DMS53 (cell line): ENCODE data around the gene MROH2B.
"Not testable (repeated sequence)": the region's sequence is repeated elsewhere in the genome, so short reads cannot be mapped to it uniquely, and the experiment has no call there.

Experiments
- DNase-seq: peaks from one replicate; lab custom pipeline; 2025; lab: John Stamatoyannopoulos, UW

The MROH2B gene

DNA sequence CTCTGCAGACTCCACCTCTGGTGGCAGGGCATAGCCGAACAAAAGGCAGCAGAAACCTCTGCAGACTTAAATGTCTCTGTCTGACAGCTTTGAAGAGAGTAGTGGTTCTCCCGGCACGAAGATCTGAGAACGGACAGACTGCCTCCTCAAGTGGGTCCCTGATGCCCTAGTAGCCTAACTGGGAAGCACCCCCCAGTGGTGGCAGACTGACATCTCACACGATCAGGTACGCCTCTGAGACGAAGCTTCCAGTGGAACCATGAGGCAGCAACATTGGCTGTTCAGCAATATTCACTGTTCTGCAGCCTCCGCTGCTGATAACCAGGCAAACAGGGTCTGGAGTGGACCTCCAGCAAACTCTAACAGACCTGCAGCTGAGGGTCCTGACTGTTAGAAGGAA is 48.5 kb downstream of the MROH2B start:
- DNase-seq, result not testable (repeated sequence)

DNA sequence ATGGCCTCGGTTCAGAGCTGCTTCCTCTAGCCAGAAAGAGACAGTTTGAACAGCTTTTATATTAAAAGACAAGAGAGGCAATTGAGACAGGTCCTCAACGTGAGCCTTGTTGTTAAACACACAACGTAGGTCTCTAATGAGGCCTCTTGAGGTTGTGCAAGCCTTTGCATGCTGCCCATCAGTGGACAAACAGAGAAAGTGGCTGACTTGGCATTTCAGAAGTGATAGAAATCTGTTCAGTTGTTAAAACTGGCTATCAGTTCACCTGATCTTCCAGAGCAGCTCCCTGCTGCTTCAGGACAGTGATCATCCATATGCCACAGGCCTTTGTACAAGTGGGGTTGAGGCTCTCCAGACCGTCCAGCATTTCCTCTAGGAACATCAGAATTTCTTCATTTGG is 58.8 kb downstream of the MROH2B start:
- DNase-seq, result no peak

DNA sequence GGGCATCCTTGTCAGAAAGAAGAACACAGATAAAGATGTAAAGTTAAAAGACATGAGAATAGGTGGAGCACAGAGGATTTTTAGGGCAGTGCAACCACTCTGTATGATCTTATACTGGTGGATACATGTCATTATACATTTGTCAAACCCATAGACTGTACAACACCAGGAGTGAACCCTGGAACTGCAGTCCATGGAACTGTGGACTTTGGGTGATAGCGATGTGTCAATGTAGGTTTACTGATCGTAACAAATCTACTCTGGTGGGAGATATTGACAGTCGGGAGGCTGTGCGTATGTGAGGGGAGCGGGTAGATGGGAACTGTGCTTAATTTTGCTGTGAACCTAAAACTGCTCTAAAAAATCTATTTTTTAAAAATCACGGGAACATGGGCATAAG is 60.6 kb downstream of the MROH2B start:
- no peak for DNase-seq

DNA sequence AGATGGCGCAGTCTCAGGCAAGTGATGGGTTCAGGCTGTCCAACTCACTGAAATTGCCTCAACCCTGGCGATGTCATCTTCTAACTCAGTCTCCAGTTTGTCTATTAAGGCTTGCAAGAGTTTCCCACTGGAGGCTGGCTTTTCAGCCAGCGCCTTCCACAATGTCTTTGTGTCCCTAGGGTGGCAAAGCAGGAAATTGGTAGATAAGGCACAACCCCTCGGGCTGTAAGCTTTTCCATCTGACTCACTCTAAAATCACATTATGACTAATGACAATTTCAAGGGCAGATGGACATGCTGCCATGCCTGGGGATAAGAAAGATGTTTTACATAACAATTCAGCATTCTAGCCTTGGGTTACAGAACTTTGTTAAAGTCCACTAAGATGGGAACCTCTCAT is 61.9 kb downstream of the MROH2B start:
- DNase-seq, result peak; percentile 5

DNA sequence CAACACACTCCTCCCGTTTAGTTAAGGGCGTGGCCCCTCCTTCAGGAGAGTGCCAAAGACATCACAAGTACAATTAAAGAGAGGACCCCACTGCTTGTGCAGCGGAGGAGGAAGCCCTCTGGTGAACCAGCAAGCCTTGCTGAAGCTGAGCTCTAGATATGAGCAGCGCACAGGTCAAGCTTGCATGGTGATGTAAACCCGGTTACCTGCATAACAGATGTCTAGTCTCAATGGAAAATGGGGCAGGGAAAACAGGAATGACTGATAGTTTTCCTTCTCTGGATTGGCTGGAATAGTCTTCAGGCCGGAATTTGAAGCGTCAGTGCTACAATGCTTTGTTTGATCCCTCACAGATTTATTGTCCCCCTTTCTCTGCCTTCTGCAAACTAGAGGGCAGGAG is 66.2 kb downstream of the MROH2B start:
- DNase-seq, result no peak

DNA sequence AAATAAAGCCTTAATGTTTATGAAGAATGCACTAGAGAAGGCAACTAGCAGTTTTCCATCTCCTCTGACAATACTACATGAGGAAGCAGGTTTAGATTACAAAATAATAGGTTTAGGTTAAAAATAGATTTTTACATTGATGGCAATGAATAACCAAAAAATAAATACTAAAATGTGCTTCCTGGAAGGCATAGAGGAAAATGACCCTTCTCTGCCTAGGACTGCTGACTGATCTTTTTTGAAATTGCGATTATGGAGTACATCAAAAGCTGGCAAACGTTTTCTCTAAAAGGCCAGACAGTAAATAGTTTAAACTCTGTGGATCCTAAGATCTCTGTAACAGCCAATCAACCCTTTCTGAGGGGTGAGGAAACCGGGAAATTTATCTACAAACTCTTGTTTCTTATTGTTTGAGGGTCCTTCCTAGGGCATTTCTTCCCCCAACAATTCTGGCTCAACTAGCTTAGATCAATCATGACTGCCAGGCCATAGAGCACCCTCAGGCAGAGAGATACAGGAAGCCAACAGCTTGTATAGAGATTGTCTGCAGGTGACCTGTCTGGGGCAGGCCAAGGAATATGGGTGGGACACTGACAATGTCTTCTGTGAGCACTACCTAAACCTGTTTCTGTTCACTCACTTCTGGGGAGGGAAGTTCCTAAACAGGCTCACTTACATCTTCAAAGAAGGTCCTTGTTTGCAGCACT is 67.3 kb downstream of the MROH2B start:
- DNase-seq, result no peak

DNA sequence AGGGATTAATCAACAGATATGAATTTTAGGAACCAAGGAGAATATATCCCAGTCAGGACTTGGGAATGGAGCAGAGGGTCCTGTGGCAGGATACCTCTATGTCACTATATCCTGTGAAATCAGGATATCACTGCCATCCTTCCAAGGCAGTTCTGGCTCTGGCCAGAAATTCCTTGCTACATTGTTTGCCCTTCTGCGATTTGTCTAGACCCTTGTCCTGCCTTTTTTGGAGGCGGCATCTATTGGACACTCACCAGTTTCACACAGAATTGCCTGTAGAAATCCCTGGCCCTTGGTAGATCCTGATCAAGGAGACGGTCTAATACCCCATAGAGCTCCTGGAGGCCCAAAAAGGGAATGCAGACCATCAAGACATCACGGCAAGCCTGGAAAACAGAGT is 71.2 kb downstream of the MROH2B start:
- DNase-seq, result no peak

DNA sequence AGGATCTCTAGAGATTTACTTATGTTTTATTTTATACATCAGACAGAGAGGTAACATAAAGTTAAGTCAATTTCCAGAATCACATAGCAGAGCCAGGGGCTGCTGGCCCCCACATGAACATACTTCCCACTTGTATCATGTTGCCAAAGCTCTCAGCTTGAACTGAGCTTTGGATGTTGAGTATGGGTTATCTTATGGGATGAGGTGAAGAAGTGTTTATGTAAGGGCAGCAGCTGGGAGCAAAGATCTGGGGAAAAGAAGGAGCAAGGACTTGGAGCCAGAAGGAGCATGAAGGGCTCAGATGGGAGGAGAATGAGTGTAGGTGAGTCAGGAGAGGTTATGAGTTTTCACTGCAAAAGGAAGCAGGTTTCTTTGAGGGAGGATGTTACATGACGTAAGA is 72.0 kb downstream of the MROH2B start:
- DNase-seq, result no peak

DNA sequence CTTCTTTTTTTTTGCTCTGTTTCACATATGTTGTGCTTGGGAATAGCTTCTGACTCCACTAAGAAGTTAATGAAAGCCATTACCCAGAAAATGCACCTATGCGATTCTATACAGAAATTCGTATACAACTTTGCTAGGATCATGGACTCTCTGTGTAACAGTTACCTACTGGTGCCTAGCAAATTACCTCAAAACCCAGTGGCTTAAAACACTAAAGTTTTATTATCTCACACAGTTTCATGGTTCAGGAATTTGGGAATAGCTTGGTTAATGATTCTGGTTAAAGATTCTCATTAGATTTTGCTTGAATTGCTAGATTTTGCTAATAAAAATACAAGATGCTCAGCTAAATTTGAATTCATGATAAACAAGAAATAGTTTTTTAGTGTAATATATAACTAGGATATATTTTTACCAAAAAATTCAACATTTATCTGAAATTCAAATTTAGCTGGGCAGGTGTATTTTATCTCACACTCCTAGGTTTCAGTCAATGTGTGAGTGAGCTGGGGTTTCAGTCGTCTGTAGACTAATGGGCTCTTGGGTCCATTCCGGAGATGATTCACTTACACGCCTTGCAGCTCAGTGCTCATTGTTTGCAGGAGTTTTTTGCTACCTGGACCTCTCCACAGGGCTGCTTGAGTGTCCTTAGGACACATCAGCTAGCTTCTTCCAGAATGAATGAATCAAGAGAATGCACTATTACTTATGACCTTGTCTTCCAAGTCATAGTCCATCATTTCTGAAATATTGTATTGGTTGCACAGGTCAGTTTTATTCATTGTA is 75.1 kb downstream of the MROH2B start:
- no peak for DNase-seq

DNA sequence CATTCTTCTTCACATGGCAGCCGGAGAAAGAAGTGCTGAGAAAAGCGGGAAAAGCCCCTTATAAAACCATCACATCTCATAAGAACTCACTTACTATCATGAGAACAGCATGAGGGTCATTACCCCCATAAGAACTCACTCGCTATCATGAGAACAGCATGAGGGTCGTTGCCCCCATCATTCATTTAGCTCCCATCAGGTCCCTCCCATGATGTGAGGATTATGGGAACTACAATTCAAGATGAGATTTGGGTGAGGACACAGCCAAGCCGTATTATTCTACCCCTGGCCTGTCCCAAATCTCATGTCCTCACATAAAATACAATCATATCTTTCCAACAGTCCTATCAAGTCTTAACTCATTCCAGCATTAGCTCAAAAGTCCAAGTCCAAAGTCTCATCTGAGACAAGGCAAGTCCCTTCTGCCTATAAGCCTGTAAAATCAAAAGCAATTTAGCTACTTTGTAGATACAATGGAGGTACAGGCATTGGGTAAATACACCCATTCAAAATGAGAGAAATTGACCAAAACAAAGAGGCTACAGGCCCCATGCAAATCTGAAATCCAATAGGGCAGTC is 79.1 kb downstream of the MROH2B start:
- DNase-seq, result no peak

DNA sequence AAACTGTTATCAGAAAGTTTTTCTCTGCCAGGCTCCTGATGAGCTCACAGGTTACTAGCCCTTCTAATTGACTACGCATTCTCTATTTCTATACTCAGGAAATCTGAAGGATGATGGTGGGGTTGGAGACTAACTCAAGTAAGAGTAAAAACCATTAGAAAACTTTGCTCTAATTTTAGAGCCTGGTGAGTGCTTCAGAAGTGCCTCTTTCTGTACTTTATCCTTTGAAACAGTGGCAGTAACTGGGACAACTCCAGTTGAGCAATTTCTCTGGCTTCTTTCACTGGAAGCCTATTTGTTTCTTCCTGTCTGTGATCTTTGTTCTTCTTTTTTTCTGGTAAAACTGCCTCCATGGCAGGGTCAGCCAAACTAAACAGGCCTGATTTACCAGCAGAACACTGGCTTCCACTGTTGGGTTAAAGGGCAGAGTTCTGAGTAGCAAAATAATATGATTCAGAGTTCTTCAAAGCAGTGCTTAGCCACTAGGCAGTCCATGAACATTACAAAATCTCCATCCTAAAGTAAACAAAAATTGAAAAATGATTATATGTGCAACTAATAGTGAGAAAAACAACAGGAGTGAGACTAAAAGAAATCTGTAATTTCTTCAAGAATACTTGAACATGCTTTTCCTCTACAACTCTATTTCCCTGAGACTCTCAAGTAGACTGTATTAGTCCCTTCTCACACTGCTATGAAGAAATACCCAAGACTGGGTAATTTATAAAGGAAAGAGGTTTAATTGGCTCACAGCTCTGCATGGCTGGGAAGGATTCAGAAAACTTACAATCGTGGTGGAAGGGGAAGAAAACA is 79.8 kb downstream of the MROH2B start:
- no peak for DNase-seq

DNA sequence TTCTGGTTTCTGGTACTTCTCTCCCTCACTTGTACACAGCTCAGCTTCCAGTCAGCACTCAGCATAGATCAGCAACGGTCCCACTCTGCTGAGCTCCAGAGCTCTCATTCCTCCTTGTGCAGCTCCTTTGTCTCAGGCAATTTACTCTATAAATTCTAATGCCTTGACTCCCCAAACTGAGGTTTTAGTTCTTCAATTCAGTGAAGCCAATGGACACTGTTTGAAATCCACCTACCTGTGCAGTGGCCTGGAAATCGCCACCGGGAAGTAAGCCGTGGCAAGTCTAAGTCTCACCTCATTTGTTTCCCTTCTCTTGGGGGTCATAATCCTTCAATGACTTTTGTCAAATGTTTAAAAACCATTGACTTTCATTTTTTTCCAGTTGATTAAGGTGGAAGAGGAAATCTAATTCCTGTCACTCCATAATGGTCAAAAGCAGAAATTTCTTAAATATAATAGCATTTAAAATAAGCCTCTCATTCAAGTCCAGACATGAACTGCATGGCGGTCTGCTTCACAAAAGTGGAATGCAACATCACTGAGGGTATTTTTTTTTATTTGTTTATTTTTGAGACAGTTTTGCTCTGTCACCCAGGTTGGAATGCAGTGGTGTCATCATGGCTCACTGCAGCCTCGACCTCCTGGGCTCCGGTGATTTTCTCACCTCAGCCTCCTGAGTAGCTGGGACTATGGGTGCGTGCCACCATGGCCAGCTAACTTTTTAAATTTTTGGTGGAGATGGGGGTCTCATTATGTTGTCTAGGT is 82.2 kb downstream of the MROH2B start:
- no peak for DNase-seq

DNA sequence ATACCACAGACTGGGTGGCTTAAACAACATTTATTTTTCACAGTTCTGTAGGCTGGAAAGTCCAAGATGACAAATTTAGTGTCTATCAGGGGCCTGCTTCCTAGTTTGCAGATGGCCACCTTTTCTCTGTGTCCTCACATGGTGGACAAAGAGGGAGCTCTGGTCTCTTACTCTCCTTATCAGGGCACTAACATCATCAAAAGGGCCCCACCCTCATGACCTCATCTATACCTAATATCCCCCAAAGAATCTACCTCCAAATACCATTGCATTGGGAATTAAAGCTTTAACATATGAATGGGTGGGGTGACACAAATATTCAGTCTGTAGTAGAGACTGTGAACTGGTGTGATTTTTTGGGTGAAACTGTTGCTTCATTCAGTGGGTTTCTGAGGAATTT is 83.8 kb downstream of the MROH2B start:
- no peak for DNase-seq

DNA sequence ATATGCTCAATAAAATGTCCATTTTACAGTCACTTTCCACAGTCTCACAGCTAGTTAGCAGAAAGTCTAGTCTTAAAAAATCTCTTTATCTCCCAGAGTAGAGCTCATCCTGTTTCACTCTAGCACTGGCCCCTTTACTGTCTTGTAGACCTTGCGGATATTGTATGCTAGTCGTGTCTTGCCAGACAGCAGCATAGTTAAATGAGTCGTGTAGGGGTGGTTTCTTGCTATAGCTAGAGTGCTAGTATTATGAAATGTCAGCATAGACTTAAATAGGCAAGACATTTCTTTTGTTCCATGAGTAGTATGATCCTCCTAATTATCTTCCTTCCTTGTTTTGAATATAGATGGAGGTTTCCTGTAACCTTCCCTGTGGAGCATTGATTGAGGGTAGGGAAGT is 84.5 kb downstream of the MROH2B start:
- DNase-seq, result no peak

DNA sequence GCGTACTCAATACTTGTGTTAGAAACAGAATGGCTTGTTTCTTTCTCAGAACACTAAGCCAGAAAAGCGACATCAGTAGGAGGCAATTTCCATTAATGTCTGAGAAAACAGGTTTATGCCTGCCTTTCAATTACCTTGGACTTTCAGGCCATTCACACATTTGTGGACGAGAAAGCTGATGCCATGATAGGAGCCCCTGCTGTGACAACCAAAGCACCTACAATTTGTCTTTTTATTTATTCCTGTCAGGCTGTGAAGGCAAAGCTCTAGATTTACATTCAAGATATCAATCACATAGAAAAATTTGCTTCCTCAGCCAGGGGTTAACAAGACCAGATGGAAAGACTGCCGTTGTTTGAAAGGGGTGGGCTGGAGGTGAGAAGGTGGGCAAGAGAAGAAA is 85.6 kb downstream of the MROH2B start:
- DNase-seq, result no peak

DNA sequence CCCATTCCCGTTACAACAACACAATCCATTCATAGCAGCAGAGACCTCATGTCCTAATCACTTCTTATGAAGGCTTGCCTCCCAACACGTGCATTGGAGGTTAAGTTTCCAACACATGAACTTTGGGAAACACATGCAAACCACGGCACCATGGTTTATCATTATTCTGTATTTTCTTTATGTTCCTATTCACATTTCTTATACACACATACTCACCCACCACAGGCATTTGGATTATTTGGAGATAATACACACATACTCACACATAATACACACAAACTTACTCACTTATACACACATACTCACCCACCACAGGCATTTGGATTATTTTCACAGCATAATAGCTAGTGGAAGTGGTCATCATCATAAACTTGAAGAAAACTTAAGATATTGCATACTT is 86.3 kb downstream of the MROH2B start:
- no peak for DNase-seq

DNA sequence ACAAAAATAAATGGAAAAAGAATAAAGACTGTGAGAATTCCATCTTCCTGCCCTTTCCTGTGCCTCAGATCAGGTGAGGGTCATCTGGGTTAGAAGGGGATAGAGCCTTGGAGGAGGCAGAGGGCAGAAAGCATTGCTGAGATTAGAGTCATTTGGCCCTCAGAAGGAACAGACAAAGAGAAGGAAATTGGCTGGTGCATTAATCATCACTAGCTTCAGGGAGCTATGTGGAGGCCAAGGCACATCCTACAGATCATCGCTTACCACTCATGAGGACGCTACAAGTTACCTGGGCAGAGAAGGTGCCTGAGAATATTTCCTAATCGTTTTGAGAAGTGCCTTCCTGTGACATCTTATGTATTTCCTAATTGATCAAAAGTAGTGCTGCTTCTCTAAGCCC is 87.4 kb downstream of the MROH2B start:
- DNase-seq, result no peak

DNA sequence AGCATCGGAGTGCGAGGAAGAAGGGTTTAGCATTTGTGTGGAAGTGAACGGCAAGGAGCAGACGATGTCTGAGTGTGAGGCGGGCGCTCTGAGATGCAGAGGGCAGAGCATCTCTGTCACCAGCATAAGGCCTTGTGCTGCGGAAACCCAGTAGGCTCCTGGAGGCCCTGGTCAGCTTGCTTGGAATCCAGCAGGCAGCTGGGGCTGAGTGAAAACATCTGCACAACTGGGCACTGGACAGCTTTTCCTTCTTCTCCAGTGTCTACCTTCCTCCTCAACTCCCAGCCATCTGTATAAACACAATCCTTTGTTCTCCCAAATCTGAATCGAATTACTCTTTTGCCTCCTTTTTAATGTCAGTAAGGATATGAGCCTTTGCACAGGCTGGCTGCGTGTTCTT is 89.7 kb downstream of the MROH2B start:
- no peak for DNase-seq

DNA sequence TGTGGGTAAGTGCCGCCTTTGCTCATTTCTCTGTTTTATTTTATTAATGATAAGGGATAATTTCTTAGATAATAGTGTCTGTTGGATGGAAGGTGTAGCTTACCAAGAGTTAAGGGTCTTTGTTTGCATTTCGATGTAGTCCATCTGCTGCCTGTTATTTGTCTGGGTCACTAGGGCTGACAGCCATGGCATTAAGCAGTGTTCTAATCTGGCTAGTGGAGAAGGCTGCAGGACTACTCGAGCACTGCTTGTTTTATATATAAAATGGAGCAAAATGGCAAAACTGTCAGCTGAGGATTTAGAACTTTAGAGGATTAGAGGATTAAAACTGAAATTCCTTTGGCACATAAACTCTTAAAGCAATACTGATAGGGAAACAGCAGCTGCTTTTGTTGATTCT is 94.3 kb downstream of the MROH2B start:
- no peak for DNase-seq

DNA sequence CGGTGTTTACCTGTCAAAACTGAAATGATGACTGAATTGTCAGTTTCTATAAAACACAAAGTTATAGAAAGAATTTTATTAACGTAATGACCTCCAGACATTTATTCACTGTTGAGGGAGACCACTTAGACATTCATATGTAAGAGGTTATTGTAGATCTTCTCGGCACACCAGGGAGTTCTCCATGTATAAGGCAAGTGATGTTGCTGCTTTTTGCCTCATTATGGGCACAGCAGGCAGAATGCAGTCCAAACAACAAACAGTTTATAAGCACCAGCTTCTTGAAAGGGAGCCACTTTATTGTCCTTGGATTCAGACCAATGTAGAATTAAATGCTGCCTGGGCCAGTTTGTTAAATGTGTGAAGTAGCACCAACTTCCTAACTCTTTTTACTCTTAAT is 95.1 kb downstream of the MROH2B start:
- no peak for DNase-seq

DNA sequence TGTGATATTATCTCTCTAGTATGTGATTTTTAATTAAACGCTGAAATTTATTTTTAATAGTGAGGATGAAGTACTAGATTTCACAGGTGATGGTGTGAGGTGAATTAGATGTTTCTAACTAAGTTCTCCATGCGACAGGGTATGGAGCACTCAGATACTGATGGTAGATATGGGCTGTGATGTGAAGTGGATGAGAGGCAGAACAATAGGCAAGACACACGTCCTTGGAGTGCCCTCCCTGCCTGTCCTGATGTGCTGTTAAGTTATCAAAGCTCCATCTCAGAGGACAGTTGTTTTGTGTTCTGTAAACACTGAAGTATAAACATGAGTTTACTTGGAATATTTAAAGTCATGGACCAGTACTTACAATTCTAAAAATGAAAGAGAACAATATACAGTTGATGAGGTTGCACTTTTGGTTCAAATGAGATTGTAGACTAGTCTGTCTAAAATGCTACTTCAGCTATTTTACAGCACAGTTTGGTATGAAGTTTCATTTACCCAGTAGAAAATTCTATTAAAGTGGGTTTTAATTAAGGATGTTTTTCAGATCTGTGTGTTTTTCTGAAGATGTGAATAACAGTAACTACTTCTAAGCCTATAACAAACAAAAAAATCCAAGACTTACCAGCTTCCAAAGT is 97.7 kb downstream of the MROH2B start:
- no peak for DNase-seq
